Measurements from ENCODE around the gene CIT.

- TF ChIP-seq EZH2 (IDR thresholded peaks at IDR 0.05; ENCODE audit: low read length, missing control alignments) (no peak), CTCF (conservative IDR thresholded peaks at IDR 0.05 in 1 of 2, IDR thresholded peaks at IDR 0.05 in 1 of 2; ENCODE audit: low read depth in 1 of 2, low read length in 2 of 2) (no peak)
These were observed 90.6 kb downstream of the CIT start for GRCh38 chr12:119786539-119786938.

Measured in fibroblast of lung (primary cell).